Measurements from ENCODE around the gene NMNAT3. TPM values are rescaled to one million over a fixed set of nuclear protein-coding genes. Genes with fewer than 3 reads are reported as not detected.

NMNAT3 gene
- total RNA-seq, 1 experiment from 2014 or later = 1.0 TPM

GRCh38 chr3:139636511-139636910 lies 41.3 kb downstream of the NMNAT3 start:
- Mint-ChIP-seq H3K9me3 (ENCODE audit: unreplicated experiment) (no peaks in the 10 kb centered on the region), H3K4me3 (ENCODE audit: unreplicated experiment) (no peak overlapping the region), H3K27me3 (ENCODE audit: insufficient read depth, unreplicated experiment) (no peaks in the 10 kb centered on the region), H3K4me1 (ENCODE audit: insufficient read depth, unreplicated experiment) (no peaks in the 10 kb centered on the region), H3K27ac (ENCODE audit: low read depth, unreplicated experiment) (no peak overlapping the region), H3K36me3 (ENCODE audit: insufficient read depth, unreplicated experiment) (no peaks in the 10 kb centered on the region)
- CTCF ChIA-PET = interaction anchor here (0.6 kb wide), 1 partner anchor 49 kb away, joined by 3 read pairs; no protein-coding TSS in a partner anchor
- no TSS peak for BruUV-seq (replicated peaks)
- DNase-seq (ENCODE audit: unreplicated experiment) = no peak
- intact Hi-C loops (cut with micrococcal nuclease) = no loop called here
- POLR2A ChIA-PET = interaction anchor here (1.2 kb wide), 1 partner anchor 14 kb away, joined by 4 read pairs; no protein-coding TSS in a partner anchor
- TF ChIP-seq CTCF (IDR thresholded peaks at IDR 0.05; ENCODE audit: unreplicated experiment) = no peak

GRCh38 chr3:139634111-139634635 lies 43.6 kb downstream of the NMNAT3 start:
- no TSS peak for BruUV-seq (replicated peaks)
- no peaks in the 10 kb centered on the region for H3K9me3 Mint-ChIP-seq (ENCODE audit: unreplicated experiment)
- H3K4me1 Mint-ChIP-seq (ENCODE audit: insufficient read depth, unreplicated experiment) = no peaks in the 10 kb centered on the region
- no peak for DNase-seq (ENCODE audit: unreplicated experiment)
- TF ChIP-seq CTCF (IDR thresholded peaks at IDR 0.05; ENCODE audit: unreplicated experiment) = no peak
- H3K27ac Mint-ChIP-seq (ENCODE audit: low read depth, unreplicated experiment) = no peak overlapping the region
- H3K27me3 Mint-ChIP-seq (ENCODE audit: insufficient read depth, unreplicated experiment) = no peaks in the 10 kb centered on the region
- ChIA-PET POLR2A (no interaction called here), CTCF (no interaction called here)
- intact Hi-C loops (cut with micrococcal nuclease) = no loop called here
- no peaks in the 10 kb centered on the region for H3K36me3 Mint-ChIP-seq (ENCODE audit: insufficient read depth, unreplicated experiment)
- H3K4me3 Mint-ChIP-seq (ENCODE audit: unreplicated experiment) = no peak overlapping the region

GRCh38 chr3:139633511-139633910 lies 44.3 kb downstream of the NMNAT3 start:
- Mint-ChIP-seq H3K36me3 (ENCODE audit: insufficient read depth, unreplicated experiment) (no peaks in the 10 kb centered on the region), H3K9me3 (ENCODE audit: unreplicated experiment) (no peaks in the 10 kb centered on the region), H3K4me1 (ENCODE audit: insufficient read depth, unreplicated experiment) (no peaks in the 10 kb centered on the region), H3K27me3 (ENCODE audit: insufficient read depth, unreplicated experiment) (no peaks in the 10 kb centered on the region), H3K27ac (ENCODE audit: low read depth, unreplicated experiment) (no peak overlapping the region), H3K4me3 (ENCODE audit: unreplicated experiment) (no peak overlapping the region)
- no peak for DNase-seq (ENCODE audit: unreplicated experiment)
- intact Hi-C loops (cut with micrococcal nuclease) = no loop called here
- ChIA-PET CTCF (interaction anchor here (0.6 kb wide), 1 partner anchor 72 kb away, joined by 4 read pairs; no protein-coding TSS in a partner anchor), POLR2A (no interaction called here)
- no peak for TF ChIP-seq CTCF (IDR thresholded peaks at IDR 0.05; ENCODE audit: unreplicated experiment)
- BruUV-seq (replicated peaks) = no TSS peak

- TF ChIP-seq CTCF (IDR thresholded peaks at IDR 0.05; ENCODE audit: unreplicated experiment) = no peak
- ChIA-PET CTCF (interaction anchor here (0.6 to 0.9 kb wide), 3 partner anchors 12 to 276 kb away, joined by 3 read pairs; no protein-coding TSS in a partner anchor), POLR2A (no interaction called here)
- DNase-seq (ENCODE audit: unreplicated experiment) = no peak
- H3K27ac Mint-ChIP-seq (ENCODE audit: low read depth, unreplicated experiment) = no peak overlapping the region
- intact Hi-C loops (cut with micrococcal nuclease) = no loop called here
- no peaks in the 10 kb centered on the region for H3K4me1 Mint-ChIP-seq (ENCODE audit: insufficient read depth, unreplicated experiment)
- BruUV-seq (replicated peaks) = no TSS peak
- no peaks in the 10 kb centered on the region for H3K27me3 Mint-ChIP-seq (ENCODE audit: insufficient read depth, unreplicated experiment)
- no peaks in the 10 kb centered on the region for H3K36me3 Mint-ChIP-seq (ENCODE audit: insufficient read depth, unreplicated experiment)
- no peaks in the 10 kb centered on the region for H3K9me3 Mint-ChIP-seq (ENCODE audit: unreplicated experiment)
- H3K4me3 Mint-ChIP-seq (ENCODE audit: unreplicated experiment) = no peak overlapping the region
Observed at GRCh38 chr3:139630542-139630941, 47.2 kb downstream of the NMNAT3 start.
